ENCODE results near the gene ACOX1. TPM values are rescaled to one million over a fixed set of nuclear protein-coding genes. Genes with fewer than 3 reads are reported as not detected.

Gene ACOX1
- total RNA-seq, 4 donors from 2014 or later, result 97.3 to 165 (median 103) TPM

- no peak for TF ChIP-seq CTCF (IDR thresholded peaks at IDR 0.05; ENCODE audit: low read depth)
Observed at GRCh38 chr17:76014100-76014924, 35.3 kb upstream of the ACOX1 start.

DNA sequence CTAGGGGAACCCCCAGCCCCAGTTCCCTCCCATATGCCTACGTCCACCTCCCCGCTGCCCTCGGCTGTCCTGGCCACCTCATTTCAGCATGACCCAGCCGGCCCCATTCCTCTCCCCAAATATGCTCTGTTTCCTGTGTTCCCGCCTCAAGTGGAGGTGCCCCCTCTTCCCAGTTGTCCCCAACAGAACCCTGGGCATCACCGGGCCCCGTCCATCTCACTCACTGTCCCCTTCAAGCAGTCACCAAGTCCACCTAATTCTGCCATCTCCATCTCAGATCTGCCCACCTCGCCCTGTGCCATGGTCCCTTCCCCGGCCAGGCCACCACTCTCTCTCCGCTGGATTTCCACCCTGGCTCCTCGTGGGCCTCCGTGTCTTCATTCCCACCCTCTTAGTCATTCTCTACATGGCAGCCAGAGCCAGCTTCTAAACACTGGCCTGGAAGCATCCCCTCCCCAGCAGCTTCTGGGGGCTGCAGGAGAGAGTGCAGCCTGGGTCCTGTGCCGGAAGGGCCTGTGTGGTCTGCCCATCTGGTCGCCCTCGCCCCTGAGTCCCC lies 34.5 kb upstream of the ACOX1 start:
- no peak for TF ChIP-seq CTCF (IDR thresholded peaks at IDR 0.05; ENCODE audit: low read depth)

GRCh38 chr17:76011951-76012350 lies 33.0 kb upstream of the ACOX1 start:
- no peak for TF ChIP-seq CTCF (IDR thresholded peaks at IDR 0.05; ENCODE audit: low read depth)

- TF ChIP-seq CTCF (IDR thresholded peaks at IDR 0.05; ENCODE audit: low read depth), result no peak
Observed at GRCh38 chr17:76009969-76010661, 31.1 kb upstream of the ACOX1 start.

DNA sequence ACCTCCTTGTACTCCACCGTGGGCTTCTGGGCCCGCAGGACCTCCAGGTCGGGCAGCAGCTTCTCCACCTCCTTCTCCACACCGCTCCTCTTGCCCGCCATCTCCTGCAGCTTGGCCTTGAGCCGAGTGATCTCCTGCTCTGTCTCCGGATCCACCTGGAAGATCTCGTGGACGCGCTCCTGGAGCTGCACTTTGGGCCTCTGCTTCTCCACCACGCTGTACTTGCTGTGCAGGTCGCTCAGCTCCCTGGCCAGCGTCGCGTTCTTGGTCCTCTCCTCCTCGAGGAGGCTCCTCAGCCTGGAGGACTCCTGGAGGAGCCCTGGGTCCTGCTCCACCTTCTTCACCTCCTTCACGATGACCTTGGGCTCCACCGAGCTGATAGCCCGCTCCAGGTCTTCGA lies 30.5 kb upstream of the ACOX1 start:
- TF ChIP-seq CTCF (IDR thresholded peaks at IDR 0.05; ENCODE audit: low read depth), result no peak

- no peak for TF ChIP-seq CTCF (IDR thresholded peaks at IDR 0.05; ENCODE audit: low read depth)
Observed at GRCh38 chr17:76008630-76009425, 29.9 kb upstream of the ACOX1 start.

Data from subcutaneous adipose tissue (tissue), 4 donors.